Effector CD4-positive, alpha-beta T cell (primary cell): ENCODE measurements around the gene PKP3.

Experiments used
- DNase-seq: peaks from one replicate; pipeline ENCODE4 v3.0.0-alpha.2; 2020

PKP3 gene

DNA sequence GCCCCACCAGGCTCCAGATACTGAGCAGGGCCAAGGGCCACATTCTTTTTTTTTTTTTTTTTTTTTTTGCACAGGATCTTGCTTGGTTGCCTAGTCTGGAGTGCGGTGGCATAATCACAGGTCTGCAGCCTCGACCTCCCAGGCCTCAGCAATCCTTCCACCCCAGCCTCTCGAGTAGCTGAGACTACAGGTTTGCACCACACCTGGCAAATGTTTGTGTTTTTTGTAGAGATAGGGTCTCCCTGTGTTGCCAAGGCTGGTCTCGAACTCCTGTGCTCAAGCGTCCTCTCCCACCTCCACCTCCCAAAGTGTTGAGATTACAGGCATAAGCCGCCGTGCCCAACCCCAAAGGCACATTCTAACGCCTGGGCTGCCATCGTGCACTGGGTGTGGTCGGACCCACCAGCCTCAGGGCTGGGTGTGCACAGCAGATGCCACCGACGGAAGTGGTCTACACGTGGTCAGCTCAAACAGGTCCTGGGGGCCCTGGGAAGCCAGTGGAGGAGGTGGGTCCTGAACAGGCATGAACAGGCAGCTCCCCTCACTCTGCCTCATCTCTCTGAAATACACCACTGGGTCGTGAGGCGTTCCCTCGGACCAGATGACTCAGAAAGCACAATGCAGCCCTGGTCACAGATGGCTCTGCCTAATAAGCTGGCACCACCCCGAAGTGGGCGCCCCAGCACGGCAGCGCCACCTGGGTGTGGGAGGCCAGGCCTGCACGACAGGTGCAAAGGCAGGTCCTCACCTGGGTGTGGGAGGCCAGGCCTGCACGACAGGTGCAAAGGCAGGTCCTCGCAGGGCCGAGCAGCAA, 29.9 kb upstream of the PKP3 start:
- DNase-seq, result peak; percentile 71

DNA sequence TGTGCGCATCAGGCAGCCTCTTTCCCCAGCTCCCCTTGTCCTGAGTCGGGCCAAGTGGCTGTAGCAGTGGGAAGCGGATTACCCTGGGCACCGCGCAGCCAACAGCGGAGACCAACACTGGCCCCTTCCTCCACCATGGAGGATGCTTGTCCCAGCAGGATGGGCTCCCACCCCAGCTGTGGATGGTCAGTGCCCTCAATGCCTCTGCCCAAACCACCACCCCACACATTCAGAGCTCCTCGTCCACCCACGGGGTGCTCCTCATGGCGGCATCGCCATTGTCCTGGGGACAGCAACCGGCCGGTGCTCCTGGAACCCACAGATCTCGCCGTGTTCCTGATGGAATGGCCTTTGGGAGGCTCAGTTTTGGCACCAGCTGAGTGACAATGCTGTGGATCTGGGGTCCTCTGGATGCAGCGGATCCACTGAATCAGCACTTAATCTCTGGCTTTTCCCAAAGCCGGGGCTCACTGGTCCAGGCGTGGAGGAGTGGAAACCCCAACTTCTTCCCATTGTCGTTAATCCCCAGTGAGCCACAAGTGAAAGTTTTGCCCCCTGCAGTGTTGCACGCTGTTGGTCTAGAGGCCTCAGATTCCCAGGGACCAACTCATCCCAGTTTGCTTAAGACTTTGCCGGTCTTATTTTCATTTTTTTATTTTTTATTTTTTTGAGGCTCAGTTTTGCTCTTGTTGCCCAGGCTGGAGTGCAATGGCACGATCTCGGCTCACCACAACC, 28.9 kb upstream of the PKP3 start:
- no peak for DNase-seq

GRCh38 chr11:365831-366230, 28.2 kb upstream of the PKP3 start:
- DNase-seq, result no peak

DNA sequence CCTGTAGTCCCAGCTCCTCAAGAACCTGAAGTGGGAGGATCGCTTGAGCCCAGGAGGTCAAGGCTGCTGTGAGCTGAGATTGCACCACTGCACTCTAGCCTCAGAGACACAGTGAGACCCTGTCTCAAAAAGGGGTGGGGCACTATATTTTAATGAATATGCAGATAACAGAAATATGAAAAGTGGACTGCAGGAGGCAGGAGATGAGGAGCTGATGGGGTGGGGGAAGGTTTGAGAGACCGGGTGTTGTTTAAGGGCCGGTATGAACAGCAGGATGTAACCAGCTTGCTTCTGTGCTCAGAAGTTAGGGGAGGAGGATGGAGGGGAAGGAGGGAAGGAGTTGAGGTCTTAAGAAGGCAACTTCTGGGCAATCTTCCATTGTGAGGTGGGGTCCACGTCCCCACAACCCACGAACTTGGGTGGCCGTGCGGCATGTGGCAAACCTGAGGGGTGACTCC, 26.0 kb upstream of the PKP3 start:
- no peak for DNase-seq

- DNase-seq, result no peak
These were observed 25.3 kb upstream of the PKP3 start for GRCh38 chr11:368414-369335.

- peak; percentile 21 for DNase-seq
These were observed 24.5 kb upstream of the PKP3 start, which contains the start of gene B4GALNT4 for GRCh38 chr11:369336-370018. TSS of gene B4GALNT4 (plus strand) at chr11:369499. CDS start at chr11:369804, 305 bp downstream.

GRCh38 chr11:370070-370941, 23.7 kb upstream of the PKP3 start:
- DNase-seq, result no peak

- no peak for DNase-seq
These were observed 23.0 kb upstream of the PKP3 start for GRCh38 chr11:371051-371450.

- no peak for DNase-seq
These were observed 22.1 kb upstream of the PKP3 start for GRCh38 chr11:371716-372590.

GRCh38 chr11:372809-373715, 20.9 kb upstream of the PKP3 start:
- no peak for DNase-seq

GRCh38 chr11:373716-374551, 20.1 kb upstream of the PKP3 start:
- no peak for DNase-seq

DNA sequence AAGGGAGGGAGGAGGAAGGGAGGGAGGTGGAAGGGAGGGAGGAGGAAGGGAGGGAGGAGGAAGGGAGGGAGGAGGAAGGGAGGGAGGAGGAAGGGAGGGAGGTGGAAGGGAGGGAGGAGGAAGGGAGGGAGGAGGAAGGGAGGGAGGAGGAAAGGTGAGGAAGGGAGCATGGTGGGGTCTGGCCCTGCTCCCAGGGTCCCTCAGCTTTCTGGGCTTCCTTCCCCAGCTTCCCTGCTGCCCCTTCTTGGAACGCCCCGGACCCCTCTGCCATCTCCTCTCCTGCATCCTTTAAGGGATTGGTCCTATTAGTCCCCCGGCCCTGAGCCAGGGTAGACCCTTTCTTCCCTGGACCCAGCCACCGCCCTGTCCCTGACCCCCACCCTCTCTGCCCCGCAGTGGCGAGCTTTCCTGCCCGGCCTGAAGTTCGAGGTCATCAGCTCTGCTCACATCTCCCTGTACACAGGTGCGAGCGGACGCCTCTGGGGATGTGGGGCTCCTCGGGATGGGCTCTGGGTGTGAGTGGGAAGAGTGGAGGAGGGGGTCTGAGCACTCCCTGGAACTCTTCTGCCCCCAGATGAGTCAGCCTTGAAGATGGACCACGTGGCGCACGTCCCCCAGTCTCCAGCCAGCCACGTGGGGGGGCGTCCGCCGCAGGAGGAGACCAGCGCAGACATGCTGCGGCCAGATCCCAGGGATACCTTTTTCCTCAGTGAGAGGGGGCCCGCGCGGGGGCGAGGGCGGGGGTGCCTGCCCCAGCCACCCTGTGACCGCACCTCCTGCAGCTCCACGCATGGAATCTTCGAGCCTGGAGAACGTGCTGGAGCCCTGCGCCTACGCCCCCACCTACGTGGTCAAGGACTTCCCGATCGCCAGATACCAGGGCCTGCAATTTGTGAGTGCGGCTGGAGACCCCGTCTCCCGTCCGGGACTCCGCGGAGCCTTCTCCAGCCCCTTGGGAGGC, 18.7 kb upstream of the PKP3 start:
- DNase-seq, result no peak

- DNase-seq, result no peak
These were observed 17.4 kb upstream of the PKP3 start for GRCh38 chr11:376531-377173.

- no peak for DNase-seq
These were observed 16.7 kb upstream of the PKP3 start for GRCh38 chr11:377174-377865.

- DNase-seq, result no peak
These were observed 16.0 kb upstream of the PKP3 start for GRCh38 chr11:377883-378500.
